ENCODE data around the gene OR51A2.
"Not testable (repeated sequence)": the region's sequence is repeated elsewhere in the genome, so short reads cannot be mapped to it uniquely, and the experiment has no call there.

Gene OR51A2

GRCh38 chr11:4955613-4956012 is at the start of gene OR51A2:
Gene OR51A2, minus strand, starts transcription at chr11:4955713. Its CDS starts 0 bp downstream, at chr11:4955713.
- not testable (repeated sequence) for DNase-seq

GRCh38 chr11:5004424-5005274 is 49.1 kb upstream of the OR51A2 start:
- DNase-seq = no peak

GRCh38 chr11:4994551-4994950 is 39.0 kb upstream of the OR51A2 start, which contains the start of gene OR51L1:
Gene OR51L1, plus strand, starts transcription at chr11:4994851. Its CDS starts 4,132 bp downstream, at chr11:4998983.
- no peak for DNase-seq

- DNase-seq = no peak
These were observed 35.5 kb upstream of the OR51A2 start for GRCh38 chr11:4991060-4991459.

GRCh38 chr11:4983841-4984240 is 28.3 kb upstream of the OR51A2 start:
- DNase-seq = no peak

- no peak for DNase-seq
These were observed 27.2 kb upstream of the OR51A2 start for GRCh38 chr11:4982678-4983077.

GRCh38 chr11:4979036-4979435 is 23.5 kb upstream of the OR51A2 start:
- DNase-seq = no peak

- DNase-seq = no peak
These were observed 19.9 kb upstream of the OR51A2 start for GRCh38 chr11:4975436-4975835.

GRCh38 chr11:4962816-4963215 is 7.3 kb upstream of the OR51A2 start:
- DNase-seq = no peak

- DNase-seq = no peak
These were observed 5.4 kb upstream of the OR51A2 start for GRCh38 chr11:4960877-4961276.

GRCh38 chr11:4957396-4957795 is 1.9 kb upstream of the OR51A2 start:
- no peak for DNase-seq

GRCh38 chr11:4947505-4947904 is 8.0 kb downstream of the OR51A2 start, which contains the start of gene OR51A4:
Gene OR51A4, minus strand, starts transcription at chr11:4947605. Its CDS starts 505 bp downstream, at chr11:4947100.
- DNase-seq = no peak

GRCh38 chr11:4936745-4937144 is 18.8 kb downstream of the OR51A2 start:
- DNase-seq = no peak

- DNase-seq = no peak
These were observed 22.8 kb downstream of the OR51A2 start for GRCh38 chr11:4932751-4933150.

- no peak for DNase-seq
These were observed 28.9 kb downstream of the OR51A2 start for GRCh38 chr11:4926608-4927007.

GRCh38 chr11:4924239-4924638 is 31.3 kb downstream of the OR51A2 start, which contains the start of gene OR51G1:
Gene OR51G1, minus strand, starts transcription at chr11:4924339. Its CDS starts 0 bp downstream, at chr11:4924339.
- DNase-seq = no peak

- no peak for DNase-seq
These were observed 33.2 kb downstream of the OR51A2 start for GRCh38 chr11:4922304-4922703.

- DNase-seq = no peak
These were observed 33.7 kb downstream of the OR51A2 start for GRCh38 chr11:4921796-4922195.

- no peak for DNase-seq
These were observed 36.3 kb downstream of the OR51A2 start, which contains the start of gene OR51G2 for GRCh38 chr11:4919250-4919649. Gene OR51G2, minus strand, starts transcription at chr11:4919350. Its CDS starts 3,687 bp downstream, at chr11:4915663.

- no peak for DNase-seq
These were observed 38.9 kb downstream of the OR51A2 start for GRCh38 chr11:4916581-4916980.

Data from activated CD4-positive, alpha-beta T cell treated with anti-CD3 and anti-CD28 coated beads for 1 hour (primary cell).